Heart left ventricle (tissue), 13 donors: ENCODE results near the gene TMEM266.

Experiments
- CTCF ChIP-seq, 12 donors: fragments of 200-600 bp; sonication (generic) in 4 of 12; IDR thresholded peaks; one replicate each; pipeline versions ENCODE4 v1.5.0 to v1.8.0; 2018 to 2022; ENCODE audit warnings: antibody characterized with exemption in 12 of 12, mild to moderate bottlenecking in 5 of 12
- POLR2A ChIP-seq, 2 donors: fragments of 450-650 bp; IDR thresholded peaks; one replicate each; pipeline ENCODE4 v1.6.1; 2017; ENCODE audit warnings: antibody characterized with exemption in 2 of 2, mild to moderate bottlenecking in 2 of 2, moderate library complexity in 2 of 2
- donor health status: ischemic (EF 13 %, LVEDD 7.1; RV severe dilation, severe dysfunction).
- donor health status: DM: no; HTN: yes; CAD: no.
- donor health status: DM: no; HTN: no; CAD: no.
- donor health status: ischemic (EF 25% LVEDD 6.9; RV normal size, moderate dysfunction).
- donor health status: ischemic (EF 25% LVEDD 5.7; RV mildly dilated, moderate dysfunction).
- donor health status: ischemic (EF 35%, LVEDD 5.7; RV mildly dilated, moderate dysfunction).
- donor health status: nonischemic (EF 11% LVEDD 7.7; RV severe dilation, severe dysfunction).
- donor health status: DM: yes; HTN: yes; CAD: no.
- donor health status: PGD.
- donor health status: ischemic (EF 29% LVEDD 5.4; RV normal size, mild dysfunction).
- donor health status: nonischemic (EF 23%, LVEDD 6.1; RV moderate dilation, normal function).

- no peak for TF ChIP-seq CTCF (IDR thresholded peaks at IDR 0.05)
- TF ChIP-seq POLR2A (IDR thresholded peaks at IDR 0.05), result no peak
These were observed 192.5 kb downstream of the TMEM266 start for GRCh38 chr15:76252249-76252648.
